ENCODE data around the gene HTR2B.
A peak's percentile ranks its signal among the peaks of the same experiment; 100 is the strongest.
"Not testable (repeated sequence)": the region's sequence is repeated elsewhere in the genome, so short reads cannot be mapped to it uniquely, and the experiment has no call there.

HTR2B gene

GRCh38 chr2:231093933-231094332, 30.9 kb downstream of the HTR2B start:
- DNase-seq (ENCODE audit: low read depth) = no peak

- no peak for DNase-seq (ENCODE audit: low read depth)
These were observed 36.1 kb downstream of the HTR2B start for GRCh38 chr2:231088754-231089153.

- no peak for DNase-seq (ENCODE audit: low read depth)
These were observed 40.3 kb downstream of the HTR2B start for GRCh38 chr2:231084565-231084964.

DNA sequence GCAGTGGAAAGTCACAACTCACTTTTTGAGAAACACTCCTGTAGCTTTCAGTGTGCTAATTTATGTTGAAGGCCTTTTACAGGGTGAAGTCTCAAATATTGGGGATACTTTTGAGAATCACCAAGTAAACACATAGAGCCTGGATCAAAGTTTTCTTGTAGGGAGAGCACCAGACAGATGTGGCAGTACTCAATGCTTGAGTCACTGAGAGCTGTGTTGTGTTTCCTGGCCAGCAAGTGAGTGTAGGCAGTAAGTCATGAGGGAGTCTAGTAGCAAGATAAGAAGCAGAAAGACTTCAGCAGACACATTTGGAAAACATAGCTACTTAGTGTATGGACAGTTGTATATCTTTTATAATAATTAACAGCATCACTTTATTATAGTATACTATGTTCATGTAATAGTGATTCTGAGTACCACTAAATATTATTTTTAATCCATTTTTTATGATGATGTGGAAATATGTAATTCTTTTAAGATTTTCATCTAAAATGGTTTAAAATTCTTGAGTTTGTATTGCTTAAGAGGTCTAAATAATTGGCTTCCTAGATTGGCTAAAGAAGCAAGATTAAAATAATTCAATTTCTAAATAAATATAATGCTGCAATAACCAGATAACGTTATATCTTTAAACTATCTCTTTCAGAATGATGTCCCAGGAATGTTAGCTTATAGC, 55.3 kb downstream of the HTR2B start:
- peak; percentile 56 for DNase-seq (ENCODE audit: low read depth)

- DNase-seq (ENCODE audit: low read depth) = peak; percentile 89
These were observed 56.2 kb downstream of the HTR2B start for GRCh38 chr2:231068525-231069222.

DNA sequence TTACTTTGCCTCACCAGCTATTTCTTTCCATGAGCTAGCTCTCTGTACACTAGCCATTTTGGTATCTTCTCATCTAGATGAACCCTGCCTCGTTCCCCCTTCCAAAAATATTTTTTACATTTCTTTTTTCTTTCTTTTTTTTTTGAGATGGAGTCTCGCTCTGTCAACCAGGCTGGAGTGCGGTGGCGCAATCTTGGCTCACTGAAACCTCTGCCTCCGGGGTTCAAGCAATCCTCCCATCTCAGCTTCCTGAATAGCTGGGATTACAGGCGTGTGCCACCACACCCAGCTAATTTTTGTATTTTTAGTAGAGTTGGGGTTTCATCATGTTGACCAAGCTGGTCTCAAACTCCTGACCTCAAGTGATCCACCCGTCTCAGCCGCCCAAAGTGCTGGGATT, 57.3 kb downstream of the HTR2B start:
- DNase-seq (ENCODE audit: low read depth) = not testable (repeated sequence)

GRCh38 chr2:231065966-231066365, 58.9 kb downstream of the HTR2B start:
- no peak for DNase-seq (ENCODE audit: low read depth)

DNA sequence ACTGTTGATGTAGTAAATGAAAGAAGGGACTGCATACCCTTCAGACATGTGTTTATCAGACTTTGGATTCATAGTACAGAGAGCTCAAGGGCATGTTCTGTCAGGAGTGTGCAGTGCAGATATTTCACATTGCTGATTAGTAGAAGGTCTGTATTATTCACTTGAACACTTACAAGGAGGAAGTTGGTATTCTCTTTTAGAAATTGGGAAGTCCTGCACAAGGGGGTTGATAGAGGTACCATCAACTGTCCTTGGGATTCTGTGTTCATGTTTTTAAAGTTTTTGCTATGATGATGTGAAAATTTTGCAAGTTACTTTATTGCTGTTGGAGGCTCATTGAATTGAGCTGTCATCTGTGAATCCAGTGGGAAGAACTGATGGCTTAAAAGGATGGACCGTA, 61.5 kb downstream of the HTR2B start:
- DNase-seq (ENCODE audit: low read depth) = no peak

DNA sequence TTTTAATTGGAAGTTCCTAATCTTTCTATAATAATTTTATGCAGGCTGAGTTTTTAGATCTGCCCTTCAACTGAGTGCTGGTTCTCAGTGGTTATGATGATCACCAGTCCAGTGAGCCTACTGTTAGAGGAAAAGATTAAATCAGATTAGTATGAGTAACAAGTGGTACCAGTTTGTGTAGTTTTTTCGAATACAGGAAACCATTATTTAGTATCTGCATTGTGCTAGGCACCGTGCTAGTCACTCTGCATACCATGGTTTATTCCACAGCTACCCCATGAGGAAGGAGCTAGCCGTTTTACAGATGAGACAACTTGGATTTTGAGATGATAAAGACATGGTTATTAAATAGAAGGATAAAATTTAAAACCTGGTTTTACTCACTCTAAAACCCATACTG, 62.1 kb downstream of the HTR2B start:
- DNase-seq (ENCODE audit: low read depth) = no peak

DNA sequence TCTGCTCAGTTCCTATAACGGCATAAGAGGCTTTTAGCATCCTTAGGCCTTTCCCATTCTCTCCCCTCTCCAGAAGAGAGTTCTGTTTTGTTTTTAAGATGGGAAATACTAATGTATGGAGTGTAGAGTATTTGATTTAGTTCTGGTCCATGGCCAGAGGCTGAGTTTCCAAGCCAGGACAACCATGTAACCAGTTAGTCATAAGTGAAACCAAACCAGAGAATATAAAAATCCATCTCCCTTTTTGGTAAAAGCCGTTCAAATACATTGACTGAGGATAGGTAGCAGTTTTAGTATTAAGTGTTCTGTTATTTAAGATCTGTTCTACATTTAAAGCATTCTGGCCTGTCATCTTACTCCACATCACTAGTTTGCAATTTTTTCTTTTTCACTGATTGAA, 65.1 kb downstream of the HTR2B start:
- no peak for DNase-seq (ENCODE audit: low read depth)

DNA sequence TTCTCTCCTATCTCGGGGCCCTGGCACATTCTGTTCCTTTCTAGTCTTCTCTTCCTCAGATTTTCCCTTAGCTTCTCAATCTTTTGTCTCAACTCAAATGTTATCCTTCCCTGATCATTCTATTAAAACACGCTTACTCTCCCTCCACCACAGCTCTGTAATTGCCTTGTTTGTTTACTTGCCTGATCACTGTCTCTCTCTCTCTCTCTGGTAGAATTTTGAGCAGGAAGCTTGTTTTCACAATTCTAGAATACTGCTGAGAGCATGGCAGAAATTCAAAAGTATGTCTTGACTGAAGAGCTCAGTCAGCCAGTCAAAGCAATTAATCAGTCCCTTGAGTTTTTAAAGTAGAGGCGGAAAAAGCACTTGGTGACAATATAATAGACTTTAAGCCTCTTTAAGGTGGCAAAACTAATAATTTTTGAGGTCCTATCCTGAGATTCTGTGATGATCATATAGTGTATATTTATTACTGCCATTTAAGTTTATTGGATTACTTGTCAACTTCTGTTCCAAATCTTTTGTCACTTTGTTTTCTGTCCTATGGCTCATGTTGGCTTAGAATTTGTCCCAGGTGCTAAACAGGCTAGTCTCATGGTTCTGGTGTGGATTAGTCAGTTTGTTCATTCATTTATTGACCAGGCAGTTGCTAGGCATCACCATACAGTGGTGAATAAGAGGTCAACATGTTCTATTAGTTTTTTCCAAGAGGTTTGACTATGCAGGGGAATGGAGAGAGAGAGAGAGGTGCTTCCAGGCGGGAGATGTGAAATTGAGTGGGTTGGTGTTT, 65.9 kb downstream of the HTR2B start:
- peak; percentile 40 for DNase-seq (ENCODE audit: low read depth)
